WERI-Rb-1 (cell line): ENCODE results near the gene GTSF1L.

Source experiments
- DNase-seq: peaks from one replicate; pipeline ENCODE4 v3.0.0-alpha.2; 2020
- H3K27ac ChIP-seq: fragments of 250-450 bp; sonication (Bioruptor Pico); 2 replicates; pipeline ENCODE4 v1.5.1; 2020; ENCODE audit warnings: mild to moderate bottlenecking, moderate library complexity
- H3K27me3 ChIP-seq: fragments of 250-450 bp; sonication (Bioruptor Pico); 2 replicates; pipeline ENCODE4 v1.5.1; 2021; ENCODE audit warnings: mild to moderate bottlenecking, low read depth, moderate library complexity; ENCODE audit not compliant: insufficient read depth, severe bottlenecking
- H3K36me3 ChIP-seq: fragments of 250-450 bp; sonication (Bioruptor Pico); 2 replicates; pipeline ENCODE4 v1.5.1; 2020; ENCODE audit warnings: mild to moderate bottlenecking, moderate library complexity
- H3K4me3 ChIP-seq: 2 replicates; pipeline ENCODE4 v1.5.1; 2011; ENCODE audit warnings: low read depth, mild to moderate bottlenecking, control low read depth, low read length
- H3K9me3 ChIP-seq: fragments of 250-450 bp; sonication (Bioruptor Pico); 2 replicates; pipeline ENCODE4 v1.5.1; 2021; ENCODE audit warnings: mild to moderate bottlenecking, moderate library complexity; ENCODE audit not compliant: severe bottlenecking
- CTCF ChIP-seq: IDR thresholded peaks from 2 replicates; pipeline ENCODE4 v1.5.1; 2011; ENCODE audit warnings: low read depth, mild to moderate bottlenecking, control low read depth, inconsistent platforms, low read length

GTSF1L gene

GRCh38 chr20:43726811-43727338 lies at the start of gene GTSF1L:
TSS of gene GTSF1L (minus strand) at chr20:43727002. CDS start at chr20:43726694, 308 bp downstream.
- H3K4me3 ChIP-seq = no peak within 1 kb of the TSS
- no peak within 1 kb of the TSS for H3K27ac ChIP-seq
- DNase-seq = no peak
- TF ChIP-seq CTCF = no peak
- H3K27me3 ChIP-seq = no peaks in the 10 kb centered on the region
- no peaks in the 10 kb centered on the region for H3K36me3 ChIP-seq
- H3K9me3 ChIP-seq = no peaks in the 10 kb centered on the region

- Histone ChIP-seq H3K27me3 (peaks cover 69% of the 10 kb centered on the region), H3K27ac (no peak overlapping the region), H3K9me3 (peaks cover 2% of the 10 kb centered on the region), H3K4me3 (no peak overlapping the region), H3K36me3 (no peaks in the 10 kb centered on the region)
- DNase-seq = no peak
- no peak for TF ChIP-seq CTCF
Observed at GRCh38 chr20:43774754-43775153, 48.0 kb upstream of the GTSF1L start.

- no peak overlapping the region for H3K27ac ChIP-seq
- H3K36me3 ChIP-seq = no peaks in the 10 kb centered on the region
- no peaks in the 10 kb centered on the region for H3K9me3 ChIP-seq
- TF ChIP-seq CTCF = no peak
- peaks cover 77% of the 10 kb centered on the region for H3K27me3 ChIP-seq
- H3K4me3 ChIP-seq = no peak overlapping the region
- DNase-seq = no peak
Observed at GRCh38 chr20:43771503-43772190, 44.8 kb upstream of the GTSF1L start.

GRCh38 chr20:43770342-43770741 lies 43.5 kb upstream of the GTSF1L start:
- TF ChIP-seq CTCF = no peak
- H3K4me3 ChIP-seq = no peak overlapping the region
- no peak overlapping the region for H3K27ac ChIP-seq
- H3K9me3 ChIP-seq = no peaks in the 10 kb centered on the region
- DNase-seq = no peak
- H3K36me3 ChIP-seq = no peaks in the 10 kb centered on the region
- peaks cover 80% of the 10 kb centered on the region for H3K27me3 ChIP-seq

- H3K9me3 ChIP-seq = no peaks in the 10 kb centered on the region
- H3K27me3 ChIP-seq = peaks cover 92% of the 10 kb centered on the region
- no peaks in the 10 kb centered on the region for H3K36me3 ChIP-seq
- no peak overlapping the region for H3K4me3 ChIP-seq
- DNase-seq = no peak
- no peak for TF ChIP-seq CTCF
- H3K27ac ChIP-seq = no peak overlapping the region
Observed at GRCh38 chr20:43767686-43768474, 41.1 kb upstream of the GTSF1L start.
